HEK293 (cell line): ENCODE data around the gene SAMD11.

Experiments used
- EGR2 ChIP-seq: fragments of 450-650 bp; formaldehyde crosslinking; IDR thresholded peaks from 2 replicates; pipeline ENCODE4 v1.5.1; 2016; ENCODE audit warnings: low read depth, missing biosample characterization, missing genetic modification characterization
- GLI2 ChIP-seq: fragments of 450-650 bp; formaldehyde crosslinking; IDR thresholded peaks from 2 replicates; pipeline ENCODE4; 2017; ENCODE audit warnings: missing biosample characterization, missing genetic modification characterization, low read depth, borderline replicate concordance
- OSR2 ChIP-seq: fragments of 450-650 bp; formaldehyde crosslinking; IDR thresholded peaks from 2 replicates; pipeline ENCODE4 v1.5.1; 2016; ENCODE audit warnings: missing biosample characterization, missing genetic modification characterization
- PBX3 ChIP-seq: sonication (generic); formaldehyde crosslinking; IDR thresholded peaks from 2 replicates; pipeline ENCODE4 v1.8.1; 2022; ENCODE audit warnings: mild to moderate bottlenecking, moderate library complexity, missing genetic modification reagents
- REST ChIP-seq: fragments of 450-650 bp; formaldehyde crosslinking; IDR thresholded peaks from 2 replicates; pipeline ENCODE4 v1.5.1; 2016; ENCODE audit warnings: missing biosample characterization, missing genetic modification characterization
- SCRT2 ChIP-seq: fragments of 450-650 bp; formaldehyde crosslinking; IDR thresholded peaks from 2 replicates; pipeline ENCODE4 v1.5.1; 2016; ENCODE audit warnings: missing biosample characterization, missing genetic modification characterization
- SP2 ChIP-seq: fragments of 450-650 bp; formaldehyde crosslinking; IDR thresholded peaks from 2 replicates; pipeline ENCODE4 v1.5.1; 2016; ENCODE audit warnings: missing biosample characterization, missing genetic modification characterization
- SP3 ChIP-seq: fragments of 450-650 bp; formaldehyde crosslinking; IDR thresholded peaks from 2 replicates; pipeline ENCODE4 v1.5.1; 2016; ENCODE audit warnings: missing biosample characterization, missing genetic modification characterization
- YY2 ChIP-seq: fragments of 450-650 bp; formaldehyde crosslinking; IDR thresholded peaks from 2 replicates; pipeline ENCODE4 v1.5.1; 2016; ENCODE audit warnings: missing biosample characterization, missing genetic modification characterization
- ZBTB17 ChIP-seq: fragments of 450-650 bp; formaldehyde crosslinking; IDR thresholded peaks from 2 replicates; pipeline ENCODE4 v1.5.1; 2016; ENCODE audit warnings: missing biosample characterization, missing genetic modification characterization
- ZBTB20 ChIP-seq: fragments of 450-650 bp; formaldehyde crosslinking; IDR thresholded peaks from 2 replicates; pipeline ENCODE4 v1.5.1; 2016; ENCODE audit warnings: missing biosample characterization, missing genetic modification characterization
- ZBTB26 ChIP-seq: fragments of 450-650 bp; formaldehyde crosslinking; optimal IDR thresholded peaks from 2 replicates; pipeline ENCODE3; 2016; ENCODE audit warnings: missing biosample characterization, mild to moderate bottlenecking, missing genetic modification characterization
- ZNF146 ChIP-seq: fragments of 450-650 bp; formaldehyde crosslinking; IDR thresholded peaks from 2 replicates; pipeline ENCODE4 v1.5.1; 2016; ENCODE audit warnings: missing biosample characterization, missing genetic modification characterization
- ZNF148 ChIP-seq: fragments of 450-650 bp; formaldehyde crosslinking; IDR thresholded peaks from 2 replicates; pipeline ENCODE4 v1.5.0; 2017; ENCODE audit warnings: missing biosample characterization, missing genetic modification characterization, borderline replicate concordance
- ZNF2 ChIP-seq: fragments of 450-650 bp; formaldehyde crosslinking; IDR thresholded peaks from 2 replicates; pipeline ENCODE4 v1.5.1; 2016; ENCODE audit warnings: missing biosample characterization, missing genetic modification characterization
- ZNF239 ChIP-seq: fragments of 450-650 bp; formaldehyde crosslinking; IDR thresholded peaks from 2 replicates; pipeline ENCODE4 v1.5.1; 2016; ENCODE audit warnings: missing biosample characterization, missing genetic modification characterization
- ZNF26 ChIP-seq: fragments of 450-650 bp; formaldehyde crosslinking; IDR thresholded peaks from 2 replicates; pipeline ENCODE4 v1.5.1; 2016; ENCODE audit warnings: missing biosample characterization, missing genetic modification characterization
- ZNF391 ChIP-seq: fragments of 450-650 bp; formaldehyde crosslinking; IDR thresholded peaks from 2 replicates; pipeline ENCODE4 v1.5.1; 2016; ENCODE audit warnings: low read depth, missing biosample characterization, missing genetic modification characterization, borderline replicate concordance
- ZNF423 ChIP-seq: fragments of 450-650 bp; formaldehyde crosslinking; IDR thresholded peaks from 2 replicates; pipeline ENCODE4 v1.5.1; 2016; ENCODE audit warnings: missing biosample characterization, missing genetic modification characterization
- ZNF433 ChIP-seq: fragments of 450-650 bp; formaldehyde crosslinking; IDR thresholded peaks from 2 replicates; pipeline ENCODE4 v1.5.1; 2016; ENCODE audit warnings: missing biosample characterization, missing genetic modification characterization, low read depth
- ZNF488 ChIP-seq: fragments of 450-650 bp; formaldehyde crosslinking; IDR thresholded peaks from 2 replicates; pipeline ENCODE4 v1.5.1; 2016; ENCODE audit warnings: missing biosample characterization, missing genetic modification characterization
- ZNF510 ChIP-seq: fragments of 450-650 bp; formaldehyde crosslinking; IDR thresholded peaks from 2 replicates; pipeline ENCODE4 v1.5.1; 2018; ENCODE audit warnings: mild to moderate bottlenecking, missing genetic modification characterization, missing biosample characterization; ENCODE audit not compliant: insufficient replicate concordance
- ZNF558 ChIP-seq: fragments of 450-650 bp; formaldehyde crosslinking; IDR thresholded peaks from 2 replicates; pipeline ENCODE4 v1.5.1; 2016; ENCODE audit warnings: missing biosample characterization, missing genetic modification characterization
- ZNF629 ChIP-seq: fragments of 450-650 bp; formaldehyde crosslinking; IDR thresholded peaks from 2 replicates; pipeline ENCODE4 v1.5.1; 2017; ENCODE audit warnings: missing biosample characterization, missing genetic modification characterization
- ZNF747 ChIP-seq: fragments of 450-650 bp; formaldehyde crosslinking; IDR thresholded peaks from 2 replicates; pipeline ENCODE4 v1.5.1; 2016; ENCODE audit warnings: missing biosample characterization, missing genetic modification characterization
- ZNF76 ChIP-seq: fragments of 450-650 bp; formaldehyde crosslinking; IDR thresholded peaks from 2 replicates; pipeline ENCODE4; 2016; ENCODE audit warnings: low read depth, missing biosample characterization, missing genetic modification characterization, borderline replicate concordance
- ZSCAN16 ChIP-seq: fragments of 450-650 bp; formaldehyde crosslinking; IDR thresholded peaks from 2 replicates; pipeline ENCODE4 v1.5.1; 2016; ENCODE audit warnings: missing biosample characterization, missing genetic modification characterization
- ZSCAN30 ChIP-seq: fragments of 450-650 bp; IDR thresholded peaks from 2 replicates; pipeline ENCODE4 v1.5.1; 2018; ENCODE audit warnings: missing biosample characterization, mild to moderate bottlenecking, missing genetic modification characterization, moderate library complexity

Gene SAMD11

GRCh38 chr1:958823-959730, 35.4 kb downstream of the SAMD11 start, which contains the start of gene NOC2L (continued):
- TF ChIP-seq ZNF391: no peak
- TF ChIP-seq ZNF488 (tag by site-specific recombination): 0 out of 2 replicates have a peak, but pooled peaks have one; percentile 18
- no peak for TF ChIP-seq ZNF26 (tag by site-specific recombination)
- no peak for TF ChIP-seq OSR2 (tag by site-specific recombination)
- TF ChIP-seq ZNF146 (tag by site-specific recombination): no peak
- TF ChIP-seq ZNF2 (tag by site-specific recombination): 0 out of 2 replicates have a peak, but pooled peaks have one; percentile 36
- peak; percentile 83 for TF ChIP-seq SP2
- peak; percentile 84 for TF ChIP-seq ZBTB26 (tag by site-specific recombination)
- TF ChIP-seq REST: no peak; the same call in 1 of the 2 replicates
- no peak for TF ChIP-seq SCRT2 (tag by site-specific recombination)
- TF ChIP-seq ZNF433: no peak
- TF ChIP-seq ZNF148 (tag by site-specific recombination): no peak
- TF ChIP-seq ZSCAN30 (tag by site-specific recombination): 0 out of 2 replicates have a peak, but pooled peaks have one; percentile 47
- 0 out of 2 replicates have a peak, but pooled peaks have one; percentile 33 for TF ChIP-seq PBX3 (CRISPR knock-in tag)
- no peak for TF ChIP-seq ZNF510 (tag by site-specific recombination)
- TF ChIP-seq EGR2: no peak
- TF ChIP-seq ZNF747 (tag by site-specific recombination): no peak
- TF ChIP-seq ZNF558 (tag by site-specific recombination): no peak
- peak; percentile 68 for TF ChIP-seq YY2 (tag by site-specific recombination)
- no peak for TF ChIP-seq ZBTB20 (tag by site-specific recombination)
- peak; percentile 93 for TF ChIP-seq ZNF76 (tag by site-specific recombination)
- no peak for TF ChIP-seq ZNF423 (tag by site-specific recombination)
- peak; percentile 86 for TF ChIP-seq SP3
- TF ChIP-seq ZNF239 (tag by site-specific recombination): no peak
- TF ChIP-seq ZSCAN16 (tag by site-specific recombination): no peak
- peak; percentile 79 for TF ChIP-seq ZNF629 (tag by site-specific recombination)
- no peak for TF ChIP-seq GLI2 (tag by site-specific recombination)
- TF ChIP-seq ZBTB17 (tag by site-specific recombination): no peak
